Measurements from ENCODE around the gene CLEC16A. TPM values are rescaled to one million over a fixed set of nuclear protein-coding genes. Genes with fewer than 3 reads are reported as not detected.

CLEC16A gene
- total and polyA plus RNA-seq, 2 experiments from 2014 or later: 9.9 to 24.1 TPM

DNA sequence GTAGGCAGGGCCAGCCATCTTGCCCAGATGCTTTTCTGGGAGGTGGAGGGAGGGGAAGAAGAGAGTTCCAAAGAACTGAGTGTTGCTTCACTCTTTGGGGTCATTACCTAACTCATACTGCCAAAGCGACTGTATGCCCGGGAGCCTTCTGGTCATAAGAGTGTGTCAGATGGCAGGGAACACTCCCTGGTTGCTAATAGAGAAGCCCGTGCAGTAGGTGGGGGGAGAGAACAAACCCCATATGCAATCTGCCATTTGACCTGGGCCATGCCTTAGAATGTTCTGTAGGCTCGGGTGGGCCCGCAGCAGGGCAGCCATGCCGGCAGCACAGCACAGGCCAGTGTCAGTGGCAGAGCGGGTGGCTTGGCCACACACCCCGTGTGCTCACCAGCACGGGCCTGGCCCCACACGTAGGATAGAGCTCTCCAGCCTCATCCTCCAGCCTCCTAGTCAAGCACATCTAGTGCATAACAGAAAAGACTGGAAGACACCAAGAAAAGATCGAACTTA, 191.2 kb downstream of the CLEC16A start:
- Mint-ChIP-seq H3K36me3 (ENCODE audit: low read depth) (no peaks in the 10 kb centered on the region), H3K27ac (no peak overlapping the region), H3K4me1 (peaks cover 30% of the 10 kb centered on the region), H3K4me3 (no peak overlapping the region), H3K27me3 (ENCODE audit: insufficient read depth, low read depth, poor library complexity) (peaks cover 4% of the 10 kb centered on the region), H3K9me3 (no peaks in the 10 kb centered on the region)
- DNase-seq (ENCODE audit: low spot score): no peak
- Histone ChIP-seq H3K4me3 (no peak overlapping the region), H3F3A (replicated peaks; ENCODE audit: low read depth) (no peaks in the 10 kb centered on the region), H3K79me2 (replicated peaks; ENCODE audit: insufficient read depth) (no peaks in the 10 kb centered on the region), H4K20me1 (replicated peaks; ENCODE audit: insufficient read depth) (no peaks in the 10 kb centered on the region), H3K36me3 (ENCODE audit: insufficient read depth) (no peaks in the 10 kb centered on the region; the same call in 1 of the 2 replicates), H3K4me2 (no peak overlapping the region), H3K9me2 (ENCODE audit: insufficient read depth) (peaks cover 3% of the 10 kb centered on the region; the same call in 1 of the 2 replicates), H3K4me1 (ENCODE audit: insufficient read depth) (peaks cover 3% of the 10 kb centered on the region; the same call in 1 of the 2 replicates), H2AFZ (no peak overlapping the region), H3K27ac (ENCODE audit: low read depth) (no peak overlapping the region), H3K27me3 (ENCODE audit: insufficient read depth) (no peaks in the 10 kb centered on the region)
- TF ChIP-seq CTCF (conservative IDR thresholded peaks at IDR 0.05; ENCODE audit: low read depth in 2 of 2) (no peak), STAT1 (IDR thresholded peaks at IDR 0.05; ENCODE audit: unreplicated experiment) (no peak), EZH2 (IDR thresholded peaks at IDR 0.05; ENCODE audit: low read depth, unreplicated experiment) (no peak), ZNF331 (CRISPR knock-in tag; IDR thresholded peaks at IDR 0.05; ENCODE audit: low read depth) (no peak)
- TF ChIP-seq, protein P1, sequence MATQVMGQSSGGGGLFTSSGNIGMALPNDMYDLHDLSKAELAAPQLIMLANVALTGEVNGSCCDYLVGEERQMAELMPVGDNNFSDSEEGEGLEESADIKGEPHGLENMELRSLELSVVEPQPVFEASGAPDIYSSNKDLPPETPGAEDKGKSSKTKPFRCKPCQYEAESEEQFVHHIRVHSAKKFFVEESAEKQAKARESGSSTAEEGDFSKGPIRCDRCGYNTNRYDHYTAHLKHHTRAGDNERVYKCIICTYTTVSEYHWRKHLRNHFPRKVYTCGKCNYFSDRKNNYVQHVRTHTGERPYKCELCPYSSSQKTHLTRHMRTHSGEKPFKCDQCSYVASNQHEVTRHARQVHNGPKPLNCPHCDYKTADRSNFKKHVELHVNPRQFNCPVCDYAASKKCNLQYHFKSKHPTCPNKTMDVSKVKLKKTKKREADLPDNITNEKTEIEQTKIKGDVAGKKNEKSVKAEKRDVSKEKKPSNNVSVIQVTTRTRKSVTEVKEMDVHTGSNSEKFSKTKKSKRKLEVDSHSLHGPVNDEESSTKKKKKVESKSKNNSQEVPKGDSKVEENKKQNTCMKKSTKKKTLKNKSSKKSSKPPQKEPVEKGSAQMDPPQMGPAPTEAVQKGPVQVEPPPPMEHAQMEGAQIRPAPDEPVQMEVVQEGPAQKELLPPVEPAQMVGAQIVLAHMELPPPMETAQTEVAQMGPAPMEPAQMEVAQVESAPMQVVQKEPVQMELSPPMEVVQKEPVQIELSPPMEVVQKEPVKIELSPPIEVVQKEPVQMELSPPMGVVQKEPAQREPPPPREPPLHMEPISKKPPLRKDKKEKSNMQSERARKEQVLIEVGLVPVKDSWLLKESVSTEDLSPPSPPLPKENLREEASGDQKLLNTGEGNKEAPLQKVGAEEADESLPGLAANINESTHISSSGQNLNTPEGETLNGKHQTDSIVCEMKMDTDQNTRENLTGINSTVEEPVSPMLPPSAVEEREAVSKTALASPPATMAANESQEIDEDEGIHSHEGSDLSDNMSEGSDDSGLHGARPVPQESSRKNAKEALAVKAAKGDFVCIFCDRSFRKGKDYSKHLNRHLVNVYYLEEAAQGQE (IDR thresholded peaks at IDR 0.05; ENCODE audit: unreplicated experiment): no peak
- ATAC-seq: no peak

DNA sequence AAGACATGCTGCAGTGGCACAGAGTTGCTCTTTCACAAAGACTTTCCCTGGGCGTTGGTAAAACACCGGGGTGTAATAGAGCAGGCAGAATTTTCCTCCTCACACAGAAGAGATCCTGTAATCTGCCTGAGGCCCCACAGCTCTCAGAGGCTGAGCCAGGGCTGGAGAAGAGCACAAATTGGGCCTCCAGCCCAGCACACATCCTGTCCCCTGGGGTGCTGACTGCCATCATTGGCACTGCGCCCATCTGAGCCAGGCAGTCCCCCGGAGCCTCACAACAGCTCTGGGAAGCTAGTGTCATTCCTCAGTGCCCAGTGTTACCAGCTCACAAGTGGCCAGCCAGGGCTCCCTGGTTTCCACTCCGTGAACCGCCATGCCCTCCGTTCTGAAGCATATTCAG, 192.2 kb downstream of the CLEC16A start:
- no peak overlapping the region for H3K4me2 ChIP-seq
- H3K4me1 Mint-ChIP-seq: peaks cover 33% of the 10 kb centered on the region
- H3K9me2 ChIP-seq (ENCODE audit: insufficient read depth): peaks cover 3% of the 10 kb centered on the region; the same call in 1 of the 2 replicates
- ATAC-seq (no peak), DNase-seq (ENCODE audit: low spot score) (no peak)
- H2AFZ ChIP-seq: no peak overlapping the region
- no peak overlapping the region for H3K4me3 ChIP-seq
- H4K20me1 ChIP-seq (replicated peaks; ENCODE audit: insufficient read depth): no peaks in the 10 kb centered on the region
- H3K36me3 ChIP-seq (ENCODE audit: insufficient read depth): no peaks in the 10 kb centered on the region; the same call in 1 of the 2 replicates
- TF ChIP-seq NANOG (IDR thresholded peaks at IDR 0.05; ENCODE audit: borderline replicate concordance): no peak
- no peak overlapping the region for H3K27ac ChIP-seq (ENCODE audit: low read depth)
- no peaks in the 10 kb centered on the region for H3F3A ChIP-seq (replicated peaks; ENCODE audit: low read depth)
- H3K27me3 Mint-ChIP-seq (ENCODE audit: insufficient read depth, low read depth, poor library complexity): peaks cover 4% of the 10 kb centered on the region
- no peaks in the 10 kb centered on the region for H3K9me3 Mint-ChIP-seq
- peaks cover 3% of the 10 kb centered on the region; the same call in 1 of the 2 replicates for H3K4me1 ChIP-seq (ENCODE audit: insufficient read depth)
- no peaks in the 10 kb centered on the region for H3K36me3 Mint-ChIP-seq (ENCODE audit: low read depth)
- no peaks in the 10 kb centered on the region for H3K27me3 ChIP-seq (ENCODE audit: insufficient read depth)
- H3K4me3 Mint-ChIP-seq: no peak overlapping the region
- no peak overlapping the region for H3K27ac Mint-ChIP-seq
- H3K79me2 ChIP-seq (replicated peaks; ENCODE audit: insufficient read depth): no peaks in the 10 kb centered on the region

All from GM23338 (cell line).